GM12873 (cell line): ENCODE measurements around the gene VWA8.

Experiments
- CTCF ChIP-seq: IDR thresholded peaks from 2 replicates; pipeline ENCODE4 v1.5.1; 2012; ENCODE audit warnings: low read depth, mild to moderate bottlenecking, moderate library complexity, low read length, control low read depth; ENCODE audit not compliant: insufficient read depth; ENCODE audit errors: missing control alignments

The VWA8 gene

DNA sequence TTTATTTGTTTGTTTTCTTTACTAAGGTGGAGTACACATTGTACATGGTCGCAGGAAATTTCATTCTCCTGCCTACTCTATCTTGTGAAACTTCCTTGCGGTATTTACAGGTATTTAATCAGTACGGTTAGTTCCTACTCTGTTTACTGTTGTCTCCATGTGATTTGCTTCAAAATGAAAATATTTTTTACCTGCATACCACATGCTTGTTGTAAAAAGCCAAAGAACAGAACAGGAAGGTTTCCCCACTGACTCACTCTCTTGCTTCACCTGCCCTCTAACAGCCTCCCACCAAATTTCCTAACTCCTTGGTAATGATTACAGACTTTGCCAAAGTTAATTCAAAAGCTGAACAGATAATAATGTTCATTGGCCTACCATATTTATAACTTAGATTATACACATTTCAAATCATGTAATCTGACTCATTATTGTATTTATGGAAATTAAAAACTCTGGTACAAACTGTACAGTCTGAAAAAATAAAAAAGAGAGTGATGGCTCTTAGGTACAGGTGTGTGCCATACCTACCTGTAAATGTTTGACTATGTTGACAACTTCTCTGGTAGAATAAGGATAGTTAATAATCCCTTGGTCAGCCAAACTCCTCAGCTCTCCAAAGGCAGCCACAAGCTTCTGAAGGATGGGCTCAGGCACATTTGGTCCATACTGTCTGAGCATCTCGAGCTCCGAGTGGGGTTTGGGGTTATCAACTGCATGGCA, 239.9 kb downstream of the VWA8 start:
- no peak for TF ChIP-seq CTCF

DNA sequence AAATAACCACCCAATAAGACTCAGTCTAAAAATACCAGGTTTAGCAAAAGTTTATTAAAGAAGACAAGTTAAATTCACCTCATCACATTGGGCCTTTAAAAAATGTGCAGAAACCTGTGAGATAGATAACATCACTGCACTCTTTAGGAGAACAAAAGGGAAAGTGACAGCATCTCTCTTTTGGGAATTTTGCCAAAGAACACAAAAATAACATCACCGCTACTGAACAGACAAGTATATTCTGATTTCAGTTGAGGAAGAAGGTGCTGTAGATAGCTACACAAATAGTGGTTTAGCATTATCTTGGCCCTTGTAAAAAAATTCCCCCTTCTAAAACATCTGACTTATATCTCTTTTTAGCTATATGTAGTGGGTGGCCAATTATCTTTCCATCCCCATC, 244.7 kb downstream of the VWA8 start:
- no peak for TF ChIP-seq CTCF

- no peak for TF ChIP-seq CTCF
Observed at GRCh38 chr13:41713405-41713804, 247.5 kb downstream of the VWA8 start.

GRCh38 chr13:41710771-41711170, 250.1 kb downstream of the VWA8 start:
- no peak for TF ChIP-seq CTCF

- TF ChIP-seq CTCF = no peak
Observed at GRCh38 chr13:41709511-41709910, 251.4 kb downstream of the VWA8 start.

GRCh38 chr13:41708713-41709112, 252.2 kb downstream of the VWA8 start:
- no peak for TF ChIP-seq CTCF

- no peak for TF ChIP-seq CTCF
Observed at GRCh38 chr13:41707194-41707821, 253.6 kb downstream of the VWA8 start.
